K562 (cell line): Measurements from ENCODE around the gene OXSR1. TPM values are rescaled to one million over a fixed set of nuclear protein-coding genes. Genes with fewer than 3 reads are reported as not detected.

ENCODE experiments used
- DNMT1 ChIP-seq: fragments of 450-650 bp; IDR thresholded peaks from 2 replicates; pipeline ENCODE4 v1.6.1; 2016; ENCODE audit warnings: antibody characterized with exemption, mild to moderate bottlenecking
- ELF1 ChIP-seq: fragments of 200-800 bp; sonication (Bioruptor generic); IDR thresholded peaks from 2 replicates; pipeline ENCODE4 v1.6.1; 2016; ENCODE audit warnings: missing genetic modification characterization, missing compliant biosample characterization
- EP300 ChIP-seq: IDR thresholded peaks from 2 replicates; pipeline ENCODE4 v1.6.1; 2012; ENCODE audit warnings: low read length, improper control_type of control experiment
- ETS1 ChIP-seq: conservative IDR thresholded peaks from 2 replicates; pipeline ENCODE4 v1.6.1; 2011; ENCODE audit warnings: low read depth, mild to moderate bottlenecking, low read length; ENCODE audit not compliant: control insufficient read depth
- FIP1L1 ChIP-seq: fragments of 200-400 bp; formaldehyde crosslinking; IDR thresholded peaks from 2 replicates; pipeline ENCODE4 v1.6.1; 2018; ENCODE audit warnings: mild to moderate bottlenecking, low read depth, low read length; ENCODE audit not compliant: poor library complexity, severe bottlenecking
- FOXP4 ChIP-seq: sonication (generic); formaldehyde crosslinking; IDR thresholded peaks from 2 replicates; pipeline ENCODE4 v1.8.0; 2022; ENCODE audit warnings: mild to moderate bottlenecking, missing genetic modification reagents, borderline replicate concordance
- HBP1 ChIP-seq: fragments of 450-650 bp; formaldehyde crosslinking; IDR thresholded peaks from 2 replicates; pipeline ENCODE4 v1.4.0; 2022; ENCODE audit warnings: missing genetic modification characterization
- HDGF ChIP-seq: fragments of 450-650 bp; IDR thresholded peaks from 2 replicates; pipeline ENCODE4 v1.6.1; 2016
- HNRNPH1 ChIP-seq: fragments of 200-400 bp; formaldehyde crosslinking; optimal IDR thresholded peaks from 2 replicates; pipeline ENCODE3; 2017; ENCODE audit warnings: low read depth, mild to moderate bottlenecking, low read length, moderate library complexity
- KAT8 ChIP-seq: fragments of 450-650 bp; IDR thresholded peaks from 2 replicates; pipeline ENCODE4 v1.6.1; 2016; ENCODE audit warnings: low read depth, mild to moderate bottlenecking
- LCOR ChIP-seq: sonication (generic); formaldehyde crosslinking; IDR thresholded peaks from 2 replicates; pipeline ENCODE4 v1.8.0; 2022; ENCODE audit warnings: mild to moderate bottlenecking, missing genetic modification reagents
- MITF ChIP-seq: IDR thresholded peaks from 2 replicates; pipeline ENCODE4 v1.6.1; 2014; ENCODE audit warnings: antibody characterized with exemption
- SIX5 ChIP-seq, 2 experiments: IDR thresholded peaks; 2 replicates each; pipeline ENCODE4 v1.6.1; 2011; ENCODE audit warnings: low read length in 2 of 2, borderline replicate concordance in 1 of 2, low read depth in 1 of 2, mild to moderate bottlenecking in 1 of 2, moderate library complexity in 1 of 2; ENCODE audit not compliant: insufficient read depth in 1 of 2
- SOX6 ChIP-seq: fragments of 450-650 bp; IDR thresholded peaks from 2 replicates; pipeline ENCODE4 v1.6.1; 2014; ENCODE audit warnings: mild to moderate bottlenecking
- SREBF1 ChIP-seq: fragments of 150-350 bp; IDR thresholded peaks from 2 replicates; pipeline ENCODE4 v1.6.1; 2014; ENCODE audit warnings: antibody characterized with exemption, low read depth, low read length, borderline replicate concordance
- TCF15 ChIP-seq: fragments of 250-450 bp; sonication (Bioruptor Pico); IDR thresholded peaks from 2 replicates; pipeline ENCODE4 v1.8.0; 2022; ENCODE audit warnings: moderate library complexity, mild to moderate bottlenecking, inconsistent platforms
- TCF7L2 ChIP-seq: fragments of 150-350 bp; IDR thresholded peaks from 2 replicates; pipeline ENCODE4 v1.6.1; 2016; ENCODE audit warnings: low read depth, mild to moderate bottlenecking, low read length, moderate library complexity
- TFAM ChIP-seq: fragments of 250-450 bp; sonication (Bioruptor Pico); conservative IDR thresholded peaks from 2 replicates; pipeline ENCODE4 v1.5.0; 2021; ENCODE audit warnings: mild to moderate bottlenecking, moderate library complexity
- ZNF316 ChIP-seq: fragments of 450-650 bp; IDR thresholded peaks from 2 replicates; pipeline ENCODE4 v1.6.1; 2016
- ZNF444 ChIP-seq: fragments of 250-450 bp; sonication (Bioruptor Pico); IDR thresholded peaks from 2 replicates; pipeline ENCODE4 v1.4.0; 2020; ENCODE audit warnings: mild to moderate bottlenecking, moderate library complexity
- ZNF445 ChIP-seq: fragments of 250-450 bp; sonication (Bioruptor Pico); IDR thresholded peaks from 2 replicates; pipeline ENCODE4 v1.4.0; 2020; ENCODE audit warnings: low read depth, mild to moderate bottlenecking, moderate library complexity
- ZNF77 ChIP-seq: fragments of 250-450 bp; sonication (Bioruptor Pico); IDR thresholded peaks from 2 replicates; pipeline ENCODE4 v1.5.0; 2020
- polyA plus RNA-seq, 8 experiments: library from polyadenylated mRNA; depleted of rRNA in 4 of 8; stranded (reverse) in 5 of 8; unstranded in 3 of 8; fragments of >200 nt; fragmentation: Nextera tagmentation in 2 of 8; fragmentation: Illumina TruSeq in 1 of 8; extraction: Ambion mirVana in 2 of 8; extraction: Trizol in 1 of 8; gene quantifications; 2 replicates each; pipeline versions ENCODE4 v1.2.1 to v1.2.3, GENCODE V29; 2011 to 2014; ENCODE audit warnings: inconsistent platforms in 1 of 8, missing spikeins in 1 of 8
- total RNA-seq, 7 experiments: library from RNA; depleted of rRNA in 6 of 7; stranded (reverse); fragments of >200 nt in 6 of 7; fragmentation: Illumina TruSeq in 2 of 7; extraction: Trizol in 2 of 7; gene quantifications; 2 replicates each; pipeline versions ENCODE4 v1.2.1 to v1.2.3, GENCODE V29; 2011 to 2021; ENCODE audit warnings: low replicate concordance in 1 of 7

The OXSR1 gene
- total and polyA plus RNA-seq, 9 of the 15 experiments (the other 6 are each of a cell fraction or from before 2014, with no cell fraction given), result 15.7 to 87.6 (median 48.7) TPM

- TF ChIP-seq MITF, result no peak
- TF ChIP-seq EP300, result no peak
- TF ChIP-seq DNMT1, result 0 out of 2 replicates have a peak, but pooled peaks have one; percentile 36
- no peak for TF ChIP-seq ZNF445
- no peak for TF ChIP-seq TCF7L2
- TF ChIP-seq ZNF316, result no peak
- TF ChIP-seq SREBF1, result no peak
- no peak for TF ChIP-seq KAT8
- TF ChIP-seq HBP1 (CRISPR knock-in tag), result no peak
- TF ChIP-seq SIX5 (IDR thresholded peaks at IDR 0.05; ENCODE audit: borderline replicate concordance in 1 of 2, insufficient read depth in 1 of 2, low read depth in 1 of 2, low read length in 2 of 2), result no peak
- 0 out of 2 replicates have a peak, but pooled peaks have one; percentile 69 for TF ChIP-seq FOXP4 (CRISPR knock-in tag)
- TF ChIP-seq LCOR, result no peak
- no peak for TF ChIP-seq FIP1L1
- no peak for TF ChIP-seq TFAM
- no peak for TF ChIP-seq ELF1 (tag)
- TF ChIP-seq ZNF77 (CRISPR knock-in tag), result no peak
- TF ChIP-seq HDGF, result no peak
- peak; percentile 33; the same call in 1 of the 2 replicates for TF ChIP-seq ETS1
- no peak; the same call in 1 of the 2 replicates for TF ChIP-seq SOX6
- TF ChIP-seq HNRNPH1, result no peak
- TF ChIP-seq TCF15 (CRISPR knock-in tag), result no peak
- TF ChIP-seq ZNF444 (CRISPR knock-in tag), result no peak
Observed at GRCh38 chr3:38165722-38166387, 518 bp downstream of the OXSR1 start (continued).
